ENCODE data around the gene PCYT1B.
"Not testable (repeated sequence)": the region's sequence is repeated elsewhere in the genome, so short reads cannot be mapped to it uniquely, and the experiment has no call there.

The PCYT1B gene

DNA sequence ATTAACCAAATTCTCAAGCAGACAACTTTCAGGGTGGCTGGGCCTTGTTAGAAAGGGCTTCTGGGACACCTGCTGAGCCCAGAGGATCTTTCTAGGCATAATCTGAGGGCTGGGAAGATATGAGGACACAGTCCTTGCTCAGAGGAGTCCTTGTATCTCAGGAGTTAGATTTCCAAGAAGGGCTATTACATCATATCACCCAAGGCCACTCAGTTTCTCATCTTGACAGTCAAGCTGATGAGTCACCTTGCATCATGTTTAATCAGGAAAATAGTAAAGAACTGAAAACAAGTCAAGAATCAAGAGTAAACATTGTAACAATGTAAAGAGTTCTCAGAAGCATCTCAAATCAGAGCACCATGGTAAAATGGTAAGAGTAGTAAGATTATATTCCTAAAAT, 4.0 kb downstream of the PCYT1B start:
- Histone ChIP-seq H3K9me3 (ENCODE audit: insufficient read depth, low read depth, low read length) (no peaks in the 10 kb centered on the region), H3K36me3 (ENCODE audit: insufficient read depth, low read depth, low read length) (no peaks in the 10 kb centered on the region; the same call in none of the 2 replicates), H3K9ac (ENCODE audit: low read depth, low read length) (no peak overlapping the region), H3K4me3 (ENCODE audit: low read length) (no peak overlapping the region), H3K4me1 (ENCODE audit: insufficient read depth, low read length) (peaks cover 10% of the 10 kb centered on the region; the same call in 1 of the 2 replicates), H3K27me3 (ENCODE audit: insufficient read depth, low read length) (no peaks in the 10 kb centered on the region), H3K27ac (ENCODE audit: low read length) (no peak overlapping the region)

DNA sequence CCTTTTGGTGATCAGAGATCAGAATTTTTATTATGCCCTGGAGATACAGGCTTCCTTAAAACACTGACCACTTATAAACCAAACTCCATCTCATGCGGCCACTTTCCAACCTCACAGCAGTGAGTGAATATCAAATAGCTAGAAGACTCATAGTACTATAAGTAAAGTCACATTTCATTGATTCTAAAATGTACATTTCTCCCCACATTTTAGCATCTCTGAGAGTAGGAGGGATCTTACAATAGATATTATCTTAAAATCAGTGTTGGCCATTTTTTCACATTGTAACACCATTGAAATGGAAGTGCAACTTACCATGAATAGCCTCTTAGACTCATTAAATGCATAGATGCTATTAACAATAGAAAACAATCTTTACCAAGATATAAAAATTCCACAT, 17.4 kb downstream of the PCYT1B start:
- Histone ChIP-seq H3K36me3 (ENCODE audit: insufficient read depth, low read depth, low read length) (no peaks in the 10 kb centered on the region), H3K4me1 (ENCODE audit: insufficient read depth, low read length) (no peaks in the 10 kb centered on the region), H3K27ac (ENCODE audit: low read length) (no peak overlapping the region), H3K27me3 (ENCODE audit: insufficient read depth, low read length) (no peaks in the 10 kb centered on the region), H3K4me3 (ENCODE audit: low read length) (no peak overlapping the region), H3K9ac (ENCODE audit: low read depth, low read length) (no peak overlapping the region), H3K9me3 (ENCODE audit: insufficient read depth, low read depth, low read length) (no peaks in the 10 kb centered on the region)

DNA sequence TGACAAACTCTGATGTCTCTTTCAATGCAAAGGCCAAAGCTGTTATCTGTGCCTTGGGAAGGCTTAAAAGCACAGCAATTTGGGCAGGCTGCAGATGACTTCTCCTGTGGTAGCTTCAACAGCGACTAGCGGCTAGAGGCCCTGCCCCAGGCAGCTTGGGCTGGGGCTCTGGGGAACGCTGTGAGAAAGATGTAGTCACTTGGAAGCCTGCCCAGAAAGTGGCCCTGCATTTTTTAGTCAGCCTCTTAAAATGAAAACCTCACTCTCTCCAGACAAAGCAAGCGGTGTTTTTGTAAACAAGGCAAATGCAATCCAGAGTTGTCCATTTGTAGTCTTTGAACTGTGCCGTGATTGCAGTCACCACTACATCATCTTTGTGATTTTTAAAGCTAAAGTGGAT, 27.5 kb downstream of the PCYT1B start:
- H3K9ac ChIP-seq (ENCODE audit: low read depth, low read length): no peak overlapping the region
- H3K27ac ChIP-seq (ENCODE audit: low read length): no peak overlapping the region
- no peaks in the 10 kb centered on the region for H3K4me1 ChIP-seq (ENCODE audit: insufficient read depth, low read length)
- no peaks in the 10 kb centered on the region for H3K27me3 ChIP-seq (ENCODE audit: insufficient read depth, low read length)
- no peaks in the 10 kb centered on the region for H3K36me3 ChIP-seq (ENCODE audit: insufficient read depth, low read depth, low read length)
- no peaks in the 10 kb centered on the region for H3K9me3 ChIP-seq (ENCODE audit: insufficient read depth, low read depth, low read length)
- H3K4me3 ChIP-seq (ENCODE audit: low read length): no peak overlapping the region

DNA sequence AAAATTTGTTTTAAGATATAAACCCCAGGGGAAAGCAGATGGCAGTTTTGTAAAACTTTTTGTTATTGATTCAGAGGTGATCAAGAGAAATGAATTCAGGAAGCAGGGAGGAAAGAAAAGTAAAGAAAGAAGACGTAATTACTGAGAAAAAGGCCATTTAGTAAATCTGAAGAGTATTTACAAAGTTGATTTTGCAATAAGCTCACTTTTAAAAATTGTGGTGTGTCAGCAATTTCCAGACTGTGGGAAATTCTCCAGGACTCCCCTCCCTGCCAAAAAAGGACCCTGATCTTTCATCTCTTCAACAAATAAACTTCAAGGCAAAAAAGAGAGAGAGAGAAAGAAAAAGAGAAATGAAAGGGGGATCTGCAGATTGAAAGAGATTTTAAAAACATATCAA, 36.6 kb downstream of the PCYT1B start:
- no peaks in the 10 kb centered on the region for H3K27me3 ChIP-seq (ENCODE audit: insufficient read depth, low read length)
- no peaks in the 10 kb centered on the region for H3K9me3 ChIP-seq (ENCODE audit: insufficient read depth, low read depth, low read length)
- H3K36me3 ChIP-seq (ENCODE audit: insufficient read depth, low read depth, low read length): peaks cover 14% of the 10 kb centered on the region; the same call in 1 of the 2 replicates
- H3K9ac ChIP-seq (ENCODE audit: low read depth, low read length): no peak overlapping the region
- H3K4me1 ChIP-seq (ENCODE audit: insufficient read depth, low read length): no peaks in the 10 kb centered on the region
- no peak overlapping the region for H3K27ac ChIP-seq (ENCODE audit: low read length)
- H3K4me3 ChIP-seq (ENCODE audit: low read length): no peak overlapping the region

DNA sequence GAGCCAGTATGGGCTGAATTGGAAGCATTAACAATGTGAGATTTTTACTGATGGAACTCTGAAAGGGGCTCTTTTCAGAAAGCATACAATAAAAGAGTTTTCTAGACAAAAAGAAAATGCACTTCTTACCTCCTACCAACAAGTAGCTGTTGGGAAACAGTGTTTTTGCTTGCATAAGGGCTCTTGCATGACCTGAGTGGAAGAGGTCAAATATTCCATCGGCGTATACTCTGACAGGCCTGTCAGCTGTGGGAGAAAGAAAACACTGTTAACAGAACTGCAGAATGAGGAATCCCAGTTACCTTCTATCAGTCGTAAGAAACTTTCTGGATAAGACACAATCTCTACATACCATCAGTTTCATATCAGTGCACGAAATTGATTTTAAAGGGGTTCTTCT, 39.5 kb downstream of the PCYT1B start:
- Histone ChIP-seq H3K4me1 (ENCODE audit: insufficient read depth, low read length) (no peaks in the 10 kb centered on the region), H3K4me3 (ENCODE audit: low read length) (no peak overlapping the region), H3K9ac (ENCODE audit: low read depth, low read length) (no peak overlapping the region), H3K36me3 (ENCODE audit: insufficient read depth, low read depth, low read length) (peaks cover 14% of the 10 kb centered on the region; the same call in 1 of the 2 replicates), H3K9me3 (ENCODE audit: insufficient read depth, low read depth, low read length) (no peaks in the 10 kb centered on the region), H3K27ac (ENCODE audit: low read length) (no peak overlapping the region), H3K27me3 (ENCODE audit: insufficient read depth, low read length) (no peaks in the 10 kb centered on the region)

DNA sequence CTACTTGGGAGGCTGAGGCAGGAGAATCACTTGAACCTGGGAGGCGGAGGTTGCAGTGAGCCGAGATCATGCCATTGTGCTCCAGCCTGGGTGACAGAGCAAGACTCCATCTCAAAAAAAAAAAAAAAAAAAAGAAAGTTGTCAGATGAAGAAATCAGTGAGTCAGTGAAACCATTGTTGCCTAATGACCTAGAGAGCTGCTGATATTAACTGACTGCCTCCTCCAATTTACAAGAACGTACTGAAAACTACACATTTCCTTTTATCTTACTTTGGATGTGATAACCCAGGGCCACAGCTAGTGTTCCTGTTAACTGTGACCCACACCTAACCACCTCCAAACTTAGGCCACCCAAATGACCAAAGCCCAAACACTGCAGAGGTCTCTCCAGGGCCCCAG, 41.2 kb downstream of the PCYT1B start:
- not testable (repeated sequence) for H3K9ac ChIP-seq (ENCODE audit: low read depth, low read length); H3K4me1 ChIP-seq (ENCODE audit: insufficient read depth, low read length); H3K9me3 ChIP-seq (ENCODE audit: insufficient read depth, low read depth, low read length); H3K36me3 ChIP-seq (ENCODE audit: insufficient read depth, low read depth, low read length); H3K27me3 ChIP-seq (ENCODE audit: insufficient read depth, low read length); H3K4me3 ChIP-seq (ENCODE audit: low read length); H3K27ac ChIP-seq (ENCODE audit: low read length)

DNA sequence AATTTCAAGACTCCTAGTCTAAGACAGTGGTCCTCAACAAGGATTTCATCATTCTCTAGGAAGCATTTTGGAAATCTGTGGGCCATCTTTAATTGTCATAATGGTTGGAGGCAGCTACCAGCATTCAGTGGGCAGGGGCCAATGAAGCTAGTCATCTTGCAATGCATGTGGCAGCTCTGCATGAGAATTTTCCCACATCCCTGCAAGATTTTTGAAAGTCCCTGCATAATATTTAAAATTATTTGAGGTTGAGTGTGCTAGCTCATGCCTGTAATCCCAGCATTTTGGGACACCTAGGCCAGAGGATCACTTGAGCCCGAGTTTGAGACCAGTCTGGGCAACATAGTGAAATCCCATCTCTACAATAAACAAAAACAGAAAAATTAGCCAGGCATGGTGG, 44.0 kb downstream of the PCYT1B start:
- Histone ChIP-seq H3K9me3 (ENCODE audit: insufficient read depth, low read depth, low read length) (no peaks in the 10 kb centered on the region), H3K4me3 (ENCODE audit: low read length) (no peak overlapping the region), H3K9ac (ENCODE audit: low read depth, low read length) (no peak overlapping the region), H3K36me3 (ENCODE audit: insufficient read depth, low read depth, low read length) (peaks cover 7% of the 10 kb centered on the region; the same call in 1 of the 2 replicates), H3K27ac (ENCODE audit: low read length) (no peak overlapping the region), H3K27me3 (ENCODE audit: insufficient read depth, low read length) (no peaks in the 10 kb centered on the region), H3K4me1 (ENCODE audit: insufficient read depth, low read length) (no peaks in the 10 kb centered on the region)

DNA sequence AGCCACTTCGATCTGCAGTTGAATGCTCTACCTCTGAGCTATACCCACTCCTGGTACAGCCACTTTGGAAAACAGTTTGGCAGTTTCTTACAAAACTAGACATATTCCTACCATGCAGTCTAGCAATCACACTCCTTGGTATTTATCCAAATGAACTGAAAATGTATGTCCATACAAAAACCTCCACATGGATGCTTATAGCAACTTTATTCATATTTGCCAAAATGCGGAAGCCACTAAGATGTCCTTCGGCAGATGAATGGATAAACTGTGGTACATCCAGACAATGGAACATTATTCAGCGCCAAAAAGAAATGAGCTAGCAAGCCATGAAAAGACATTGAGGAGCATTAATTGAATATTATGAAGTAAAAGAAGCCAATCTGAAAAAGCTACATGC, 45.3 kb downstream of the PCYT1B start:
- H3K9me3 ChIP-seq (ENCODE audit: insufficient read depth, low read depth, low read length): no peaks in the 10 kb centered on the region
- no peak overlapping the region for H3K4me3 ChIP-seq (ENCODE audit: low read length)
- no peak overlapping the region for H3K9ac ChIP-seq (ENCODE audit: low read depth, low read length)
- no peak overlapping the region for H3K27ac ChIP-seq (ENCODE audit: low read length)
- H3K36me3 ChIP-seq (ENCODE audit: insufficient read depth, low read depth, low read length): 0 out of 2 replicates have a peak, but pooled peaks cover under 1% of the 10 kb centered on the region
- H3K4me1 ChIP-seq (ENCODE audit: insufficient read depth, low read length): no peaks in the 10 kb centered on the region
- no peaks in the 10 kb centered on the region for H3K27me3 ChIP-seq (ENCODE audit: insufficient read depth, low read length)

DNA sequence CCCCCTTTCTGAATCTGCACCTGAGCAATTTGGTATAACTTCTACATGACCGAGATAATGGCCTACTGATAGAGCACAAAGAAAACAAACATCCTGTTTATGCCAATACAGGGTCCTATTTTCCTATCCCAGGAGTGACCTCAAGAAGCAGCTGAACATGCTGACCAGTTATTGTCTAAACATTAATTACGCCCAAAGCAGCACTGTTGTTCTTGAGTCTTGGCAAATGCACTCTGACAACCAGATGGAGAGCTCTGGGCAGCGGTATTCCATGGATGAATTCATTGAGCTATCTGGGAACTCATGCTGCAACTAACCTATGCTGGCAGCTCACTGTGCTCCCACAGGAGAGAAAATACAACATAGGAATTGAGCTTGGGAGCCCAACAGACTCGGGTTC, 52.6 kb downstream of the PCYT1B start:
- H3K9me3 ChIP-seq (ENCODE audit: insufficient read depth, low read depth, low read length): no peaks in the 10 kb centered on the region
- H3K9ac ChIP-seq (ENCODE audit: low read depth, low read length): no peak overlapping the region
- no peaks in the 10 kb centered on the region for H3K27me3 ChIP-seq (ENCODE audit: insufficient read depth, low read length)
- no peak overlapping the region for H3K4me3 ChIP-seq (ENCODE audit: low read length)
- H3K36me3 ChIP-seq (ENCODE audit: insufficient read depth, low read depth, low read length): no peaks in the 10 kb centered on the region
- H3K4me1 ChIP-seq (ENCODE audit: insufficient read depth, low read length): no peaks in the 10 kb centered on the region
- H3K27ac ChIP-seq (ENCODE audit: low read length): no peak overlapping the region

DNA sequence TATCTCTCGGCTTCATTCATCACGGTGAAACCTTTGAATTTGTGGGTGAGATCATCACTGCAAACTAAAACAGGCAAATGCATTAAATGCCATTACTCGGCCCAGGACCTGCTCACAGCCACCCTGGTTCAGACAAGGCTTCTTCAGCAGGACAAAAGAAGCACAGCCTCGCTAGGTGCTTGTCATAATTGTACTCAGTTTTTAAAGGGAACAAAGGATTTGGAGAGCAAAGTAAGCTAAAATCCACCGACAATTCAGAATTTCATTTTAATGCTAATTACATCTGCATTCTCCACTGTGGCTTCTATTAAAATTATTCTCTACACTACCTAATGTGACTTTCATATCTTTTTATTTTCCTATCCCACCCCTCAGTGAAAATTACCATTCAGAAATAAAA, 57.0 kb downstream of the PCYT1B start:
- H3K9ac ChIP-seq (ENCODE audit: low read depth, low read length): no peak overlapping the region
- no peaks in the 10 kb centered on the region for H3K9me3 ChIP-seq (ENCODE audit: insufficient read depth, low read depth, low read length)
- H3K27ac ChIP-seq (ENCODE audit: low read length): no peak overlapping the region
- H3K36me3 ChIP-seq (ENCODE audit: insufficient read depth, low read depth, low read length): peaks cover 2% of the 10 kb centered on the region; the same call in 1 of the 2 replicates
- no peaks in the 10 kb centered on the region for H3K4me1 ChIP-seq (ENCODE audit: insufficient read depth, low read length)
- H3K4me3 ChIP-seq (ENCODE audit: low read length): no peak overlapping the region
- H3K27me3 ChIP-seq (ENCODE audit: insufficient read depth, low read length): no peaks in the 10 kb centered on the region

DNA sequence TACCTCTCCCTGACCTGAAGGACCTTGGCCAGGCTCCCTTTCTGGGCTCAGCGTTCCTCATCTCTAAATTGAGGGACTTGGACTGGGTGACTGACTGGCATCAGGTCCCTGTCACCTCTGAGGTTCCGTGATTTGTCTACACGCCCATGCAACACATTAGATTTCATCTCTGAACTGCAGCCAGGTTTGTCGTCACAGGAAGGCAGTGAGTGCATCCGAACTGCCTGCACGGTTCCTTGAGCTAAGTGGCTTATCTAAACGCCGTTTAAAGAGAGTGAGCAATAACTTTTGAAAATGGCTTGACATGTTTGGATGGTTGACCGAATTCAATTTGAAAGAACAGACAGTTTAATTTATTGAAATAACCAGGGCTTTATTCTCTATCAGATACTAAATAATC, 70.1 kb downstream of the PCYT1B start:
- H3K27me3 ChIP-seq (ENCODE audit: insufficient read depth, low read length): no peaks in the 10 kb centered on the region
- no peaks in the 10 kb centered on the region for H3K9me3 ChIP-seq (ENCODE audit: insufficient read depth, low read depth, low read length)
- no peak overlapping the region for H3K9ac ChIP-seq (ENCODE audit: low read depth, low read length)
- H3K4me3 ChIP-seq (ENCODE audit: low read length): no peak overlapping the region
- H3K4me1 ChIP-seq (ENCODE audit: insufficient read depth, low read length): no peaks in the 10 kb centered on the region
- no peak overlapping the region for H3K27ac ChIP-seq (ENCODE audit: low read length)
- peaks cover 26% of the 10 kb centered on the region; the same call in 1 of the 2 replicates for H3K36me3 ChIP-seq (ENCODE audit: insufficient read depth, low read depth, low read length)

DNA sequence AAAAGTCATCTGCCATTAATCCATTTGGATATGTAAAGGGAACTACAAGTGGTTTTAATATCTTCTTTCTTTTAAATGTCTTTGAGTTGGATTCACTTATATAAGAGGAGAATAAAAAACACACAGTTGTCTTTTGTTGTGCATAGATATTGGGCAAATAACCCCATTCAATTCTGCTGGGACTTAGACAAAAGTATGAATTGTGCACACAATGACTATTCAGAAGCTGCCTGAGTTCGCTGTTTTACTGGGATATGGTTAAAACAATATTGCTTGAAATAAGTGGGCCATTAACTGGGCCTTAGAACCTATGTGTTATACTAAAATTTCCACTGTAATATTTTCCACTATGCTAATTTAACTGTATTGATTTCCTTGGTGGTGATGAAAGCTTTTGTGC, 71.7 kb downstream of the PCYT1B start:
- Histone ChIP-seq H3K9ac (ENCODE audit: low read depth, low read length) (no peak overlapping the region), H3K9me3 (ENCODE audit: insufficient read depth, low read depth, low read length) (no peaks in the 10 kb centered on the region), H3K36me3 (ENCODE audit: insufficient read depth, low read depth, low read length) (peaks cover 19% of the 10 kb centered on the region; the same call in 1 of the 2 replicates), H3K4me1 (ENCODE audit: insufficient read depth, low read length) (no peaks in the 10 kb centered on the region), H3K27me3 (ENCODE audit: insufficient read depth, low read length) (no peaks in the 10 kb centered on the region), H3K4me3 (ENCODE audit: low read length) (no peak overlapping the region), H3K27ac (ENCODE audit: low read length) (no peak overlapping the region)

DNA sequence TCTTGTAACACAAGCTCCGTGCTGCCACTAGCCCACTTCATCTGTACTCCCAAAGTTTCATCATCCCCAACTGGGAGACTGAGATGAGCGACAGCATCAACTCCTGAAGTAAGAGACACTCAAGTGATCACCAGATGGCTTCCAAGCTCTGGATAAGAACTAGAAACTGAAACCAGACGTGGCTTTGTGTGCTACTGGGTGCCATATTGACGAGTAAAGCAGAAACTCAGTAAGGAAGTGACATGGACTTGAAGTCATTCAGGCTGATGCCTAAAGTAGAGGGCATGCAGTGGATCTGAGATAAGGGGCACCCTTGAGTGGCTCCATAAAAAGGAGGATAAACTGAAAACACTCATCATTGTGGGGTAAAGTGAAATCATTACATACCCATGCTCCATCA, 72.4 kb downstream of the PCYT1B start:
- H3K9me3 ChIP-seq (ENCODE audit: insufficient read depth, low read depth, low read length): no peaks in the 10 kb centered on the region
- H3K9ac ChIP-seq (ENCODE audit: low read depth, low read length): no peak overlapping the region
- no peak overlapping the region for H3K4me3 ChIP-seq (ENCODE audit: low read length)
- H3K27ac ChIP-seq (ENCODE audit: low read length): no peak overlapping the region
- H3K4me1 ChIP-seq (ENCODE audit: insufficient read depth, low read length): no peaks in the 10 kb centered on the region
- H3K27me3 ChIP-seq (ENCODE audit: insufficient read depth, low read length): no peaks in the 10 kb centered on the region
- peaks cover 19% of the 10 kb centered on the region; the same call in 1 of the 2 replicates for H3K36me3 ChIP-seq (ENCODE audit: insufficient read depth, low read depth, low read length)
